Measurements from ENCODE around the gene FAM186B.
"Not testable (repeated sequence)": the region's sequence is repeated elsewhere in the genome, so short reads cannot be mapped to it uniquely, and the experiment has no call there.

The FAM186B gene, protein sequence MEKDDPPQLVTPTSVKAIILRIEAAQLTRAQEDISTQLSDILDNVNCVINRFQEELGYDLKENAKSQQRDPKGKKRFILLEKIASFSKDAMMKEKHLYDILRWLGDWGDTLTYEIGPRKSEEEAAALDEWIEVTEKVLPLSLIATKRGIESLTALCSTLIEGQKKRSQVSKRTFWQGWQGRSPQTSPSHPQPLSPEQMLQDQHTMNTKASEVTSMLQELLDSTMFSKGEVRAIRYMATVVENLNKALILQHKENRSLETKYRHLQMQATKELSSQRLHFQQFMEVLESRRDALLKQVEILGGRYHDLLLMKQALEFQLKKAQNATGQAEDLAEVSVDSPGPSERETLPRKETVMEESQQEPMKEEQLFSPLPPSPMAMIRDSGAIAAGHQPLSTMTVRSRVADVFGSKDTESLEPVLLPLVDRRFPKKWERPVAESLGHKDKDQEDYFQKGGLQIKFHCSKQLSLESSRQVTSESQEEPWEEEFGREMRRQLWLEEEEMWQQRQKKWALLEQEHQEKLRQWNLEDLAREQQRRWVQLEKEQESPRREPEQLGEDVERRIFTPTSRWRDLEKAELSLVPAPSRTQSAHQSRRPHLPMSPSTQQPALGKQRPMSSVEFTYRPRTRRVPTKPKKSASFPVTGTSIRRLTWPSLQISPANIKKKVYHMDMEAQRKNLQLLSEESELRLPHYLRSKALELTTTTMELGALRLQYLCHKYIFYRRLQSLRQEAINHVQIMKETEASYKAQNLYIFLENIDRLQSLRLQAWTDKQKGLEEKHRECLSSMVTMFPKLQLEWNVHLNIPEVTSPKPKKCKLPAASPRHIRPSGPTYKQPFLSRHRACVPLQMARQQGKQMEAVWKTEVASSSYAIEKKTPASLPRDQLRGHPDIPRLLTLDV

DNA sequence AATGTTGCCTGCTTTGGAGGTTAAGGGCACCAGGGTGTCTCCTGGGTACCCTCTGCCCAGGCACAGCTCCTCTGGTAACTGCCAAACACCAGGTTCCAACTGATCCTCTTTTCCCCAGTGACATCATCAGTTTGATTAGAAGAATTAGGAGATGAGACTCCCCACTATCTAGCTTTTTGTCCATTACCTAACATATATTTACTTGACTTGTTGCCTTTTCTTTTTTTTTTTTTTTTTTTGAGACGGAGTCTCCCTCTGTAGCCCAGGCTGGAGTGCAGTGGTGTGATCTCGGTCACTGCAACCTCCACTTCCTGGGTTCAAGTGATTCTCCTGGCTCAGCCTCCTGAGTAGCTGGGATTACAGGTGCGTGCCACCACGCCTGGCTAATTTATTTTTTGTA, at the start of gene FAM186B:
TSS of gene FAM186B (minus strand) at position 101 of the 400 bp plus-strand sequence. CDS start 162 bp downstream, outside the sequence.
- not testable (repeated sequence) for DNase-seq (ENCODE audit: low read depth in 2 of 2, low spot score in 1 of 2)

DNA sequence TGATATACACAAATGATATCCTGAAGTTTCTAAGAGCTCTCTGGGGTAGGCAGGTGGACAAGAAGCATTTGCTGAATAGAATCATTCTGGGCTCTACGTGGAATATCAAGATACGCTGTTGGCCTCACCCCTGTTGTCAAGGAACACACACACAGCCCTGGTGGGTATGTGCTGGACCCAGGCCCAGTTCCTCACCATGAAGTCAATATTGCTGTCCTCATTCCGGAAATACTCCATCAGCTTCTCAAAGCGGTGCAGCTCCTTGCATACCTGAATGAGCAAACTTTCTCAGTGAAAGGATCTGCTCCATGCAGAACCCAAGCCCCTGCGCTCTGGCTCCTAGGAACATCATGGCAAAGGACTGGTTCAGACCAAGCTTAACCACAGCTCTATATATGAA, 49.3 kb upstream of the FAM186B start:
- DNase-seq (ENCODE audit: low read depth in 2 of 2, low spot score in 1 of 2), result no peak

DNA sequence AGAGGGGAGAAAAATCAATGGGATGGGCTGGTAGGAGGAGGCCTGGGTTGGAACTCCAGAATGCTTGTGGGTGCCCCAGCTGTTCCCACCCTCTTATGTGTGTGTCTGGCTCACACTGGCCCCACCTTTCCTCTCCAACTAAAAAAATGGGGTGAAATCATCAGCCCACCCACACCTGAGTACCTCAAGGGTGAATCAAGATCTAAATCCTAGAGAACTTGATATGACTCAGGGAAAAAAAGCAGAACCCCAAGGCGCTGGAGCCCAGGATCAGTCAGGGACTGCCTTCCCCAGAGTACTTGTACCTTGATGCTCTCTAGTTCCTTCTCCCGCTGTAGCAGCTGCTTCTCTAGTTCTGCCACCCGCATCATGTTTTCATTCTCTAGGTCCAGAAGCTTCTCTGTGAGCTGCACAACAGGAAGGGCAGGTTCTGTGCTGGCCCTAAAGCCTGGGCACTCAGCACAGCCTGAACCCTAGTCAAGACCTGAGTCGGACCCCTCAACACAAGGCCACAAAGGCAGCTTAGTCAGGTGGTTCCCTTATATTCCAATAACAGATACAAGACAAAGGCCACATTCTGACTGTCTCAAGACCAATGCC, 47.6 kb upstream of the FAM186B start:
- no peak for DNase-seq (ENCODE audit: low read depth in 2 of 2, low spot score in 1 of 2)

DNA sequence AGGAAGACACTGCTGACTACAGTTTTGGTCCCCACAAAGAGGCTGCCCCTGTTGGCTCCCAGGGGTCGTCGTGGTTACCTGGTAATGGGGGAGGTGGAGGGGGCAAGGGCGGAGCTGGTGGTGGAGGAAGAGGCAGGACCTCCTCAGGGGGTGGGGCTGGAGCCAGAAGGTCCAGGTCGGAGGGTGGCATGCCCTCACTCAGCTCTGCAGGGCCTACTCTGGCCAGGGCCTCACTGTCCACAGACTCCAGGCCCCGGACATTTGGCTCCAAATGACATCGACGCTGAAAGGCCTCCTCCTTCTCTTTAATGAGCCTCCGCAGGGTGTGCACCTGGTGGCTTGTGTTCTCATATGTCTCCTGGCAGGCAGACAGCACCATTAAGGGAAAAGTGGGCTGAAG, 46.4 kb upstream of the FAM186B start:
- no peak for DNase-seq (ENCODE audit: low read depth in 2 of 2, low spot score in 1 of 2)

DNA sequence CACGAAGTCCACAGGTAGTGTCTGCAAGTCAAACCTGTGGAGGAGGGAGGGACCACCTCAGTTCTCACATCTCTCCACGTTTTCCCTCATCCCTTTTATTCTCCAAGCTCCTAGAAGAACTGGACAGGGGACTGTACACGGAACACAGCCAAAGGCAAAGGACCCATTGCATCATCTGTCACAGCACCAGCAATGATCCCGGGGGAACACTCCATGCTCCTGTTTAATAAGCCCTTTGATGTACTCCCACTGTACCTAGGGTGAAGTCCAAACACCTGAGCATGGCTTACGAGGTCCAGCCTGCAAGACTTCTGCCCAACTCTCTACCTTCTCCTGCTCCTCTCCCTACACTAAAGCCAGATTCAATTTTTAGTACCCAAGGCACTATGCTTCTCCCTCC, 44.5 kb upstream of the FAM186B start:
- no peak for DNase-seq (ENCODE audit: low read depth in 2 of 2, low spot score in 1 of 2)

DNA sequence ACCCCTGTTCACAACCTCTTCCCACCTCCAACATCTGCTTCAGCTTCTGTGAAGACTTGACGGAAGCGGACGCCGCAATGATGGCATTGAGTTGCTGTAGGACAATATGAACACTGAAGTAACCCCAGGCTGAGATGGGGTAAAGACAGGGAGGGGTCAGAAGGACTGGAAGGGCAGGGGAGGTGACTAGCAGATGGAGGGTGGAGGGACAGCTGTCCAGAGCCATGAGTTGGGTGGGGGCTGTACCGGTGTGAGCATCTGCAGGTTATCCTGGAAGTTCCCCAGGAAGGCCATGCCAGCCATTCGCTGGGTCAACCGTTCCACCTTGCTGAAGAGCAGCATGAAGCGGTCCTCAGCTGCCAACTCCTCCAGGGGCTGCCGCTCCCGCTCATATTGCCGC, 44.0 kb upstream of the FAM186B start:
- no peak for DNase-seq (ENCODE audit: low read depth in 2 of 2, low spot score in 1 of 2)

DNA sequence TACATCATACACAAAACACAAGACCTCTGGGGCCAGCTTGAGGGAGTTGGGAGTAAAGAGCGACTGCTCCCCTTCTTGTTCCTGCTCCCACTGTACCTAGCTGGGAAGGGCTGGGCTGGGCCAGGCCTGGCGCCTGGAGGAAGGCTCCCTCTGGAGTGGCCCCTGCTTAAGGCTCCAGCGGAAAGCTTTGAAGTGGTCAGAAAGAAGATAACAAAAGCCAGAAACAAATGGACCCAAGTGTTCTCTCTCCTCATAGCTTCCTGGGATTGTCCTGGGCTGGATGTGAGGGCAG, 43.2 kb upstream of the FAM186B start:
- DNase-seq (ENCODE audit: low read depth in 2 of 2, low spot score in 1 of 2), result no peak

DNA sequence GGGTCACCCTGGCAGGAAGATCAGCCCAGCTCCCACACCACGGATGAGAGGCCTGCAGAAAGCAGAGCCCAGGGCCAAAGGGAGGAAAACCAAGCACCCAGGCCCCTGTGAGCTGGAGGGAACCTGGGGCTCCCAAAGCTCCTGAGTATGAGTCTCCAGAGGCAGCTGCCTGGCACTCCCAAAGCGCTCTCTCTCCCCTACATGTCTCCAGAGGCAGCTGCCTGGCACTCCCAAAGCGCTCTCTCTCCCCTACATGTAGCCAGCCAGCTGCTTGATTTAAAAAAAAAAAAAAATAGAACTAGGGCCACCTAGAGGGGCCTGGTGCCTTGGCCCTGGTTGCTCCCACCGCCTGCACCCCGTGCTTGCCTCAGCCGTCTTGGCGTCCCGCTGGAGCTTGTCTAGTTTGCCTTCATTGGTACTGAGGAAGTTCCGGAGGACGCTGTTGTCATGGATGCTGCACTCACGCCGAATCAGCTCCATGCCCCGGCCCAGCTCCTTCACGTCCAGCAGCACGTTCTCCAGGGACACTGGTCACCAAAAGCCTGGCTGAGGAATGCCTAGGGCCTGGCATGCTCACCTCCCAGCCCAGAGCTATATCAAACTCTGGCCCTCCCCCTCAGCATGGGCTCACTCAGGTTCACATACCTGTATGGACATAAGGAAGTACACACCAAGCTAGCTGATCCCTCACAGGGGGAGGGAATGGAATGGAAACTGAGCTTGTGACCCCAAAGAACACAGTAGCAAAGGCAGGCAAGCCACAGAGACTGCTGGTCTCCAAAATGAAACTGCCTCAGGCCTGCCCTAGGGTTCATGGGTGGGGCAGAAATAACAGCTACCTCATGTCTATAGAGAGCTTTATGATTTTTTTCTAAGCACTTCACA, 42.6 kb upstream of the FAM186B start:
- no peak for DNase-seq (ENCODE audit: low read depth in 2 of 2, low spot score in 1 of 2)

DNA sequence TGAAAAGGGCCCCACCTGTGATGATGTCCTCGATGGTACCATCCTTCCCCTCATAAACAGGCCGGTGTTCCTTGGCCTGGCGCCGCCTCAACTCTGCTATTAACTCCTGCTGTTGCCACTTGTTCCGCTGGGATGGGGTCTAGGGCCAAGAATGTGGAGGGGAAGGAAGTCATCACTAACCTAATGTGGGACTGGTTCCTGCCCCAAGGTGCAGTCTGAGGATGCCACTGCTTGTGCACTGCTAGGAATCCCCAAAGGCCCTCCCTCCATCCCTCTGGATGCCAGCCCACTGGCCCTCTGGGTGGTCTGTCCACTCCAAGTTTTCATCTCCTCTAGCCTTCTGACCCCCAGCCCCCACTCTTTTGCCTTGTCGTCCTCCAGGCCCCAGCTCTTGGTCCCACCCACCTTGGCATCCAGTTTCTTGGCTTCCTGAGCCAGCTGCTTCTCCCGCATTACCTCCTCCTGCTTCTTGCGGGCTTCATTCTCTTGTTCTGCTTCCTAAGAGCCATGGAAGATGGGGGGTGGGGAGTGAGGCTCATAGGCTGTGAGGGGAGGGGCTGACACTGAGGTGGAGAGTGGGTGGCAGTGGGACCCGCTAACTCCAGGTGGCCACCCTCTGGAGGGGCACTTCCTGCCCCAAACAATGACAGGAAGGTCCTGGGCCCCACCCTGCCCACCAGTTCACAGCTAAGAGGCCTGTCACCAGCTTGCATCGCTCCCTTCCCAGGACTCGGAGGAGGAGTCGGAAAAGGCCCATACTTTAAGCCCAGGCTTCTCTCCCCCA, 41.6 kb upstream of the FAM186B start:
- no peak for DNase-seq (ENCODE audit: low read depth in 2 of 2, low spot score in 1 of 2)

DNA sequence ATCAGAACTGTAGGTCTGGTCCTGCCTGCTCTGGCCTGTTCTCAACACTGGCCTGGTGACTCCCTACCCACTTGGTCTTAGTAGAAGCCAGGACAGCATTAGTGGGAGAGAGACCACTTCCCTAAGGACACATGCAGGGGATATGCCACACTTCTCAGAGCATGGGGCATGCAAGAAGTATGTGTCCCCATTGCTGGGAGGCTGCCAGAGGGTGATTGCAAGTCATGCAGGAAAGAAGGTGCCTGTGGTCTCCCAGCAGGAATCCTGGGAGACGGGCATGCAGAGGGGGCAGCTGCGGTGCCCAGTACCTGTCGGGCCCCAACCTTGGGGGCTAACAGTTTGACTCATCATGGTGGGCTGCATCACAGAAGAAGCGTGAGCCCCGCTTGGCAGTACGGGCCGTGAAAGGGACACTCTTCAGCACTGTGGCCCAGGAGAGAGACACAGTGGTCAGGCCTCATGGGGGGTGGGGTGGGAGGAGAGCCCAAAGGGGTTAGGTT, 40.9 kb upstream of the FAM186B start:
- DNase-seq (ENCODE audit: low read depth in 2 of 2, low spot score in 1 of 2), result no peak

DNA sequence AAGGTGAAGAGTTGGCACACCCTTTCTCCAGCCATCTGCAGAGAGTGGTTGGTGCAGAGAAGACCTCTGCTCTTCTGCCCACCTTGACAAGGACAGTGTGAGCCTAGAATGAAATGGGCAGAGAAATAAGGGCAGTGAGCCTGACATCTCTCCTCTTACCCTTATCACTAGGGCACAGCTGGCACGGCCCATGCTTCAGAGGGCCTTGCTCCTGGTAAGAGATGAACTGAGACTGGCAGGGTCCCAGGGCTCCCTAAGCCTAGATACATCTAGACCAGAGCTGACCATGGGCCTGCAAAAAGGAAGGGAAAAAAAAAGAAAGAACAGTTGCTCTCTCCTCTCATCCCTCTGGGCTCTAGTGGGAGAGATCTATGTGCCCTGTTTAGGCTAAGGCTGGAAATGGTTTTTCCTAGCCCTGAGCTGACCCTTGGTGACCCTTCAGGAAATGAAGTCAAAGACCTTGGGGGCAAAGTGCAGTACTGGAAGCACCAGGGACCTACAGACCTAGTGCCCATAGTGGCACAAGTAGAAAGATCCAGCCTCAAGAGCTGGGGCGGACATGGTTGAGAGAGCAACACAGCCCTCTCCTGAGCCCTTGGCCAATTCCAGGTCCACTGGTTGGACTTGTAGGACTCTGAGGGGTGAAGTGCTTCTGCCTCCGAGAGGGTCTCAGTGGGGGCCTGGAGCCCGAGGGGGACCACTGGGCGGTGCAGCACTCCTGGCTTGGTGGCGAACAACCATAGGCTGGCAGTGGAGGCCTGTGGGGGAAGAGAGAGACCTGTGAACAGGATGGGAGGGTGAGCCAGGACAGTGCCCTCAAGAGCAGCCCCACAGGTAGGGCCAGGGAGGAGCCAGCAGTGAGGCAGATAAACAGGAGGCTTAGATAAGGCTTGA, 40.0 kb upstream of the FAM186B start:
- no peak for DNase-seq (ENCODE audit: low read depth in 2 of 2, low spot score in 1 of 2)

DNA sequence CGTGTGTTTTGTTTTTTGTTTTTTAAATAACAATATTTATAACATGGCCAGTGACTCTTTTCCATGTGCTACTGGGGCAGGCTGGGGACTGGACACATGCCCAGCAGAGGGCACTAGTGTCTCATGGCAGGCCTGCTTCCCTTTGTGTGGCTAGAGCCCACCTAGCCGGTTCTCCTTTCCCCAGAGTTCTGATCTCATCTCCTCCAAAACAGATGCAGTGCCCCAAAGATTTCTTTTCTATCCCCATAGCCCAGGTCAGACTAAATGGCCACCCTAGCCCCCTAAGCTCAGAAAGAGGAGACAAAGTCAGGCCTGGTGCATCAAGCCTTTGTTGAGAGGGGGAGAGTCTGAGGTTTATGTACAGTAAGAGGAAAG, 39.2 kb upstream of the FAM186B start:
- DNase-seq (ENCODE audit: low read depth in 2 of 2, low spot score in 1 of 2), result peak; percentile 69

DNA sequence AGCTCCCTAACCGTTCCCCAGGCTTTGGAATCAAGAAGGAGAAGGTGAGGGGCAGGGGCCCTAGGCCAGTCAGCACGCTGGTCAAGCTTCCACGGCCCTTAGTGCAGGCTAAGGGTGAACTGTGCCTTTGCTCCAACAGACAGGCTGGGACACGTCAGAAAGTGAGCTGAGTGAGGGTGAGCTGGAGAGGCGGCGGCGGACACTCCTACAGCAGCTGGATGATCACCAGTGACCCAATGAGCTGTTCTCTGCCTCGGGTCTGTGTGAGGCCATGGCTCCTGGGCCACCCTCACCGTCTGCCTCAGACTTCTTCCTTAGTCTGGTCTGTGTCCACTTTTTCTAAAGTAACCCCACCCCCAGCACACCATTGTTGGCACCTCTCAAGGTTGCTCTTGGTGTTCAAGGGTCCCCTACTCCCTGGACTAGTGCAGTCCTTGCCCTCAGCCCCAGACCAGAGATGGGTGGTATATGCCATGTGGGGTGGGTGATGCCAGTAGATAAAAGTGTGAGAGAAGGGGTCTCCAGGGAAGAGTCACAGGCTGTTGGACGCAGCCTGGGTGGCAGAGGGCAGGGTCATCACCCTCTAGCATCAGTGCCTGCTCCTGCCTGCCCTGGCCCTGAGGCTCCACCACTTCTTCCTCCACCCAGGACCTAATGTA, 38.7 kb upstream of the FAM186B start:
- DNase-seq (ENCODE audit: low read depth in 2 of 2, low spot score in 1 of 2), result no peak

DNA sequence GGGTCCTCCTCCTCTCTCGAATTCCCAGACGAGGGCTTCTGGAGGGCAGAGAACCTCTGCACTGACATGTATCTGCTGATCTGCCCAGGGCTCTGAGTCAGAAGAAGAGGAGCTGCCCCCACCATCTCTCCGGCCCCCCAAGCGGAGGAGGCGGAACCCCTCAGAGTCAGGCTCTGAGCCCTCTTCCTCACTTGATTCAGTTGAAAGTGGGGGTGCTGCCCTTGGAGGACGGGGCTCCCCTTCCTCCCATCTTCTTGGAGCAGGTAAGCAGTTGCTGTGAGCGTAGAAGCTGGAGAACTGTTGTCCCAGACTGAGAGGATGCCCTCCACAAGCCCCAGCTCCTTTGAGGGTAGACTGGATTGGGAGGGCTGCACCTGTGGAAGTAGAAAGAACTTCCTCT, 37.7 kb upstream of the FAM186B start:
- DNase-seq (ENCODE audit: low read depth in 2 of 2, low spot score in 1 of 2), result no peak

DNA sequence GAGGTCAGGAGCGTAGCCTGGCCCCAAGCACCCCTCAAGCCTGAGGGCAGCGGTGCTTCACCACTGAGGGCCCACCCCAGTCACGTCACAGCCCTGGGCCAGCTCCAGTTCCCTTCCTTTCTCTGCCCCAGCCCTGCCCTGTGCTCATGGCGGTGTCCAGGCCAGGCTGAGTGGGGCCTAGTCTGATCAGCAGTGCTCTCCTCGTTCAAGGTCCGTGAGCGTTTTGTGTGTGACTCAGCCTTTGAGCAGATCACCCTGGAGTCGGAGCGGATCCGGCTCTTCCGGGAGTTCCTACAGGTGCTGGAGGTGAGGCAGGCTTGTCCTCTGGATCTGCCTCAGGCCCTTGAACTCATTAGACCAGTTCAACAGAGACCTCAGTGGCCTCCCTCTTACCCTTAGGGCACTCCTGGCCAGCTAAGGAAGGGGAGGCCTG, 36.9 kb upstream of the FAM186B start:
- no peak for DNase-seq (ENCODE audit: low read depth in 2 of 2, low spot score in 1 of 2)

DNA sequence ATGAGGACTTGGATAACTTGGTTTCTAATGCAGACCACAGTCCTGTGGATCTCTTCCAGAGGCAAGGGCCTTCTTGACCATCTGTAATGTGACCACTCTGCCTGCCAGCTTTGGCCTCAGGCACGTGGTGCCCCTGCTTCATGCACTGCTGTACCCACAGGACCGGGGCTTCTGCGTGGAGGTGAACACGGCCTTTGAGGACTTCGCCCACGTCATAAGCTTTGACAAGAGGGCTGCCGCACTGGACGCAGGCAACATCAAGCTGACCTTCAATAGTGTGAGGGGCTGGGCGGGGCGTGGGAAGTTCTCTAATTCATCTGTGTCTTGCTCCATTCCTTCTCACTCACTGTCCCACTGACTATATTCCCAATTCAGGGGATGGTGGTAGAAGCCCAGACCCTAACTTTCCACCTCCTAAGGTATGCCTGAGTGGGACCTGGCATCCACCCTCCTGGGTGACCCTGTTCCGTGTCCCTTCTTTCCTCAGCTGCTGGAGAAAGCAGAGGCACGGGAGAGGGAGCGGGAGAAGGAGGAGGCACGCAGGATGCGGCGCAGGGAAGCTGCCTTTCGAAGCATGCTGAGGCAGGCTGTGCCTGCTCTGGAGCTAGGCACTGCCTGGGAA, 36.4 kb upstream of the FAM186B start:
- DNase-seq (ENCODE audit: low read depth in 2 of 2, low spot score in 1 of 2), result no peak

DNA sequence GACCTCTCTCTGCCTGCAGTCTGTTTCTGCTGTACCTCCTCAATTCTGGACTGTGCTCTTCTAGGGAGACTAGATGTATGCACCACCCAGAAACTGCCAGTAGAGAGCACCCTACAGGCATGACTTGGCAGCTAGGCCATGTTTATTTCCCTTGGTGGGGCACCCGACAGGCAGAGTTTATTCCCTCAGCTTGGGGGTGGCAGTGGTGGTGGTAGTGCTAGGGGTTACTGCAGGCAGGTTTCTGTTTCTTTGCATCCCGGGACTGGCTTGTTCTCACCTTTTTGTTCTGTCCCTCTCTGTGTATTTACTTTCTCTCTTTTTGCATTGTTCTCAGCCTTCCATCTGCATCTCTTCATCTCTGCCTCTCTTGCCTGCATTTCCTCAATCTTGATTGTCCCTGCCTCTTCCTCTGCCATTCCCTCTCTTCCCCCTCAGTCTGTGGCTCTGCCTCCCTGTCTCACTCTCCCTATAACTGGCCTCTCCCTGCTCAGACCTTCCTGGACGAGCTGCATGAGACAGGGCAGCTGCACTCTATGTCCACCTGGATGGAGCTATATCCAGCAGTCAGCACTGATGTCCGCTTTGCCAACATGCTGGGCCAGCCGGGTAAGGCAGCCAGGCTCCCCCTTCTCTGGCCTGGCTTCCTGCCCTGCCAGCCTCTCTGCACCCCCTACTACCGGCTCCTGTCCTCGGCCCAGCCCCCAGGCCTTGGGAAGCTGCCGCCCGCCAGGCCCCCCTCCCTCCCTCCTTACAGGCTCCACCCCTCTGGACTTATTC, 31.7 kb upstream of the FAM186B start:
- DNase-seq (ENCODE audit: low read depth in 2 of 2, low spot score in 1 of 2), result peak in 1 of 2 donors; percentile 10
